Transverse colon (tissue), 4 donors: ENCODE data around the gene LZTFL1. TPM values are rescaled to one million over a fixed set of nuclear protein-coding genes. Genes with fewer than 3 reads are reported as not detected.

Experiments
- DNase-seq: peaks from one replicate; pipeline ENCODE4 v3.0.0-alpha.2; 2019
- H3K27ac ChIP-seq, 4 donors: fragments of 200-600 bp; sonication (generic); 2 replicates each; pipeline ENCODE4 v1.5.1; 2016 to 2018; ENCODE audit warnings: inconsistent platforms in 4 of 4
- H3K27me3 ChIP-seq: fragments of 200-600 bp; sonication (generic); 2 replicates; pipeline ENCODE4 v1.5.1; 2017; ENCODE audit warnings: inconsistent platforms
- H3K36me3 ChIP-seq, 4 donors: fragments of 200-600 bp; sonication (generic); 2 replicates each; pipeline ENCODE4 v1.5.1; 2017 to 2019; ENCODE audit warnings: inconsistent platforms in 4 of 4
- H3K4me1 ChIP-seq, 4 donors: fragments of 200-600 bp; sonication (generic); 2 replicates each; pipeline ENCODE4 v1.5.1; 2017 to 2020; ENCODE audit warnings: inconsistent platforms in 4 of 4
- H3K4me3 ChIP-seq, 4 donors: fragments of 200-600 bp; sonication (generic); 1 replicate in 1 of 4; 2 replicates in 3 of 4; pipeline versions ENCODE4 v1.5.1 to v1.6.1; 2017 to 2019; ENCODE audit warnings: inconsistent platforms in 4 of 4
- H3K9me3 ChIP-seq, 2 donors: fragments of 200-600 bp; sonication (generic); 2 replicates each; pipeline ENCODE4 v1.5.1; 2017 to 2019; ENCODE audit warnings: inconsistent platforms in 2 of 2
- EP300 ChIP-seq: sonication (generic); formaldehyde crosslinking; IDR thresholded peaks from one replicate; pipeline ENCODE4 v1.6.1; 2017; ENCODE audit warnings: antibody characterized with exemption, low read depth
- POLR2A ChIP-seq: fragments of 450-650 bp; IDR thresholded peaks from one replicate; pipeline ENCODE4 v1.6.1; 2016; ENCODE audit warnings: antibody characterized with exemption, mild to moderate bottlenecking, moderate library complexity
- POLR2AphosphoS5 ChIP-seq, 3 donors: sonication (generic); formaldehyde crosslinking; IDR thresholded peaks; one replicate each; pipeline ENCODE4 v1.6.1; 2016; ENCODE audit warnings: antibody characterized with exemption in 3 of 3
- WGBS, 2 donors: methylation state at CpG; one replicate each; pipeline ENCODE4 v1.1.5; 2018; ENCODE audit warnings: low coverage in 1 of 2; 5-methylcytosine and 5-hydroxymethylcytosine counted together
- in situ Hi-C, 4 donors: fragments of 200-750 bp; cut with MboI; loops; one replicate each; pipeline versions ENCODE4 v1.15.0 to v1.15.1; 2017; ENCODE audit warnings: low sequenced_read_pairs in 3 of 4, low pct_ligation_motif_present in 1 of 4, low pct_unique_long_range_greater_than_20kb in 1 of 4
- intact Hi-C: fragments of 100-400 bp; cut with DNase I; formaldehyde crosslinking; loops from one replicate; pipeline ENCODE4 v1.15.1; 2023; ENCODE audit warnings: low total_unique reads
- total RNA-seq, 4 donors: library from RNA; depleted of rRNA; stranded (reverse); fragments of >200 nt; gene quantifications; one replicate each; pipeline ENCODE4 v1.1.0, GENCODE V29; 2016
- TF ChIP-seq, protein P1 (sequence below), 5 experiments: fragments of 200-600 bp in 3 of 5; fragments of 450-650 bp in 2 of 5; sonication (generic) in 3 of 5; IDR thresholded peaks; 1 replicate in 2 of 5; 2 replicates in 3 of 5; pipeline ENCODE4 v1.5.1; 2016 to 2017; ENCODE audit warnings: antibody characterized with exemption in 5 of 5, inconsistent platforms in 3 of 5, mild to moderate bottlenecking in 2 of 5, moderate library complexity in 1 of 5

LZTFL1 gene
- total RNA-seq, 4 donors from 2014 or later, result 3.7 to 10.3 (median 7.8) TPM

DNA sequence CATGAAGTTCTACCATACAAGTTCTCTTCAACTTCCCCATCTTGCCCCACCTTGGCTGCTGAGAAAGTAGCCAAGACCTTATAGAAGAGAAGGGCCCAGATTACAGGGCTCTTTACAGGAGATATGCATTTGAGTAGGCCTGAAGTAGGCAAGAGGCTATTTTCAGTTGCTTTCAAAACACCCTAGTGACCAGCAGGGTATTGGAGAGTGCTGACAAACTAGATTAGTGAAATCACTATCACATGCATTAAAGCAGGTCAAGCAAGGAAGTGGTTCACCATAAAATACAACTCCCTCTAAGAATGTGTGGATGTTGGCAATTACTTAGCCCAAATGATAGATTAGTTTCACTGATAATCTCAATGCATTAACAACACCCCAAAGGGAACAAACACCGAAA, 2.7 kb upstream of the LZTFL1 start:
- in situ Hi-C loops, result no loop called here
- 88 to 96% methylated on average over 1 of the region's 1 CpG for WGBS, 2 donors
- H3K9me3 ChIP-seq, result no peaks in the 10 kb centered on the region

GRCh38 chr3:45842851-45843625, 1.1 kb upstream of the LZTFL1 start:
- in situ Hi-C loops (no loop called here), intact Hi-C loops (no loop called here)
- Histone ChIP-seq H3K9me3 (no peaks in the 10 kb centered on the region), H3K4me1 (peaks cover 0 to 13% (median 9%) of the 10 kb centered on the region in 4 donors), H3K4me3 (no peak overlapping the region), H3K36me3 (no peaks in the 10 kb centered on the region), H3K27me3 (peaks cover 4% of the 10 kb centered on the region), H3K27ac (no peak overlapping the region)
- DNase-seq, result no peak
- TF ChIP-seq POLR2AphosphoS5 (IDR thresholded peaks at IDR 0.05), result no peak
- WGBS, 2 donors, result 70 to 77% methylated on average over 6 to 9 of the region's 9 CpGs

More for the DNA sequence above, 2.7 kb upstream of the LZTFL1 start:
- intact Hi-C loops, result no loop called here
- peaks cover 0 to 13% (median 9%) of the 10 kb centered on the region in 4 donors for H3K4me1 ChIP-seq
- H3K27me3 ChIP-seq, result peaks cover 11% of the 10 kb centered on the region
- no peak overlapping the region for H3K4me3 ChIP-seq
- no peak for TF ChIP-seq POLR2AphosphoS5 (IDR thresholded peaks at IDR 0.05)
- TF ChIP-seq, protein P1, sequence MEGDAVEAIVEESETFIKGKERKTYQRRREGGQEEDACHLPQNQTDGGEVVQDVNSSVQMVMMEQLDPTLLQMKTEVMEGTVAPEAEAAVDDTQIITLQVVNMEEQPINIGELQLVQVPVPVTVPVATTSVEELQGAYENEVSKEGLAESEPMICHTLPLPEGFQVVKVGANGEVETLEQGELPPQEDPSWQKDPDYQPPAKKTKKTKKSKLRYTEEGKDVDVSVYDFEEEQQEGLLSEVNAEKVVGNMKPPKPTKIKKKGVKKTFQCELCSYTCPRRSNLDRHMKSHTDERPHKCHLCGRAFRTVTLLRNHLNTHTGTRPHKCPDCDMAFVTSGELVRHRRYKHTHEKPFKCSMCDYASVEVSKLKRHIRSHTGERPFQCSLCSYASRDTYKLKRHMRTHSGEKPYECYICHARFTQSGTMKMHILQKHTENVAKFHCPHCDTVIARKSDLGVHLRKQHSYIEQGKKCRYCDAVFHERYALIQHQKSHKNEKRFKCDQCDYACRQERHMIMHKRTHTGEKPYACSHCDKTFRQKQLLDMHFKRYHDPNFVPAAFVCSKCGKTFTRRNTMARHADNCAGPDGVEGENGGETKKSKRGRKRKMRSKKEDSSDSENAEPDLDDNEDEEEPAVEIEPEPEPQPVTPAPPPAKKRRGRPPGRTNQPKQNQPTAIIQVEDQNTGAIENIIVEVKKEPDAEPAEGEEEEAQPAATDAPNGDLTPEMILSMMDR (IDR thresholded peaks at IDR 0.05), result no peak
- no peak for TF ChIP-seq POLR2A
- no peak for TF ChIP-seq EP300
- H3K36me3 ChIP-seq, result no peaks in the 10 kb centered on the region
- DNase-seq, result no peak
- H3K27ac ChIP-seq, result no peak overlapping the region

DNA sequence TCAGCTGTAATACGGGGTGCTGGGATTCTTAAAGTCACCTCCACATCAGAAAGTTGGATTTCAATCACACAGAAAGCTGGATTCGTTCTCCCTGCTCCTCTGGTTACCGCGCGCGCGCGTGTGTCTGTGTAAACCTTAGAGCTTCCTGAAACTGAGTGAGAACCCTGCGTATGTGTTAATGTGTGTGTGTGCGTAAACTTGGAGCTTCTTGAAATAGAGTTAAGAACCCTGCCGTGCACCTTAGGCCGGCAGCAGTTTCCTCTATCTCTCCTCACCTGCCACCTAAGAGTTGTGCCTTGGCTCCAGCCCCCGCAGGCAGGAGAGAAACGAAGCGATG, 531 bp downstream of the LZTFL1 start:
- no peaks in the 10 kb centered on the region for H3K27me3 ChIP-seq
- peak overlapping the region; percentile 58 to 71 (median 68) for H3K27ac ChIP-seq
- TF ChIP-seq POLR2A, result no peak
- no peak for TF ChIP-seq EP300
- H3K36me3 ChIP-seq, result no peaks in the 10 kb centered on the region
- no peaks in the 10 kb centered on the region for H3K9me3 ChIP-seq
- 0% methylated on average over 3 to 15 of the region's 15 CpGs for WGBS, 2 donors
- peak; percentile 19 for DNase-seq
- H3K4me3 ChIP-seq, result peak overlapping the region; percentile 56 to 96 (median 86)
- peaks cover 0 to 13% (median 9%) of the 10 kb centered on the region in 4 donors for H3K4me1 ChIP-seq
- in situ Hi-C loops (no loop called here), intact Hi-C loops (no loop called here)

GRCh38 chr3:45838466-45838865, 3.5 kb downstream of the LZTFL1 start:
- intact Hi-C loops, result no loop called here
- WGBS, 2 donors, result 40 to 96% methylated on average over 1 of the region's 1 CpG
- peaks cover 0 to 13% (median 9%) of the 10 kb centered on the region in 4 donors for H3K4me1 ChIP-seq
- TF ChIP-seq, protein P1 (IDR thresholded peaks at IDR 0.05), result no peak
- TF ChIP-seq POLR2A (no peak), POLR2AphosphoS5 (IDR thresholded peaks at IDR 0.05) (no peak), EP300 (no peak)
- in situ Hi-C loops, result no loop called here
- H3K4me3 ChIP-seq, result no peak overlapping the region
- H3K27ac ChIP-seq, result no peak overlapping the region
- no peaks in the 10 kb centered on the region for H3K9me3 ChIP-seq
- DNase-seq, result no peak
- peaks cover 0 to 9% (median 3%) of the 10 kb centered on the region in 4 donors for H3K36me3 ChIP-seq
- no peaks in the 10 kb centered on the region for H3K27me3 ChIP-seq

- intact Hi-C loops, result no loop called here
- Histone ChIP-seq H3K9me3 (no peaks in the 10 kb centered on the region), H3K27ac (no peak overlapping the region), H3K36me3 (peaks cover 0 to 33% (median 7%) of the 10 kb centered on the region in 4 donors), H3K4me3 (no peak overlapping the region), H3K4me1 (no peaks in the 10 kb centered on the region), H3K27me3 (no peaks in the 10 kb centered on the region)
- whole genome bisulfite sequencing, 2 donors, result 89% methylated on average over 5 of the region's 5 CpGs
- no peak for TF ChIP-seq POLR2A
- TF ChIP-seq EP300, result no peak
- TF ChIP-seq POLR2AphosphoS5 (IDR thresholded peaks at IDR 0.05), result no peak
- TF ChIP-seq, protein P1 (IDR thresholded peaks at IDR 0.05), result peak in 4 of 5 experiments; percentile 6 to 31 (median 26)
- DNase-seq, result no peak
- in situ Hi-C loops, result no loop called here
These were observed 9.2 kb downstream of the LZTFL1 start for GRCh38 chr3:45832699-45833098.
